Activated T-helper 9 cell treated with anti-CD3 and anti-CD28 coated beads, Interleukin-2, amount 50 U/mL, for 16 hours (primary cell): Measurements from ENCODE around the gene COL8A1.
"Not testable (repeated sequence)": the region's sequence is repeated elsewhere in the genome, so short reads cannot be mapped to it uniquely, and the experiment has no call there.

Experiments used
- DNase-seq: peaks from one replicate; pipeline ENCODE4 v3.0.0-alpha.2; 2020; ENCODE audit warnings: low read depth

Gene COL8A1

GRCh38 chr3:99805160-99805559 lies 166.8 kb downstream of the COL8A1 start:
- DNase-seq, result no peak

- no peak for DNase-seq
These were observed 169.9 kb downstream of the COL8A1 start for GRCh38 chr3:99808163-99808794.

GRCh38 chr3:99809565-99809964 lies 171.2 kb downstream of the COL8A1 start:
- DNase-seq, result no peak

- DNase-seq, result no peak
These were observed 172.0 kb downstream of the COL8A1 start for GRCh38 chr3:99810403-99810802.

GRCh38 chr3:99817047-99817436 lies 178.6 kb downstream of the COL8A1 start:
- no peak for DNase-seq

GRCh38 chr3:99817437-99818240 lies 179.2 kb downstream of the COL8A1 start, which contains the start of gene CMSS1:
Gene CMSS1, plus strand, starts transcription at chr3:99817862.
- peak; percentile 94 for DNase-seq

GRCh38 chr3:99818818-99819217 lies 180.4 kb downstream of the COL8A1 start:
- DNase-seq, result no peak

- no peak for DNase-seq
These were observed 185.6 kb downstream of the COL8A1 start for GRCh38 chr3:99823723-99824711.

- no peak for DNase-seq
These were observed 186.7 kb downstream of the COL8A1 start for GRCh38 chr3:99825004-99825640.

- no peak for DNase-seq
These were observed 191.4 kb downstream of the COL8A1 start for GRCh38 chr3:99829844-99830243.

- no peak for DNase-seq
These were observed 195.3 kb downstream of the COL8A1 start for GRCh38 chr3:99833617-99834205.

- DNase-seq, result no peak
These were observed 196.0 kb downstream of the COL8A1 start for GRCh38 chr3:99834211-99834957.

GRCh38 chr3:99836681-99837080 lies 198.3 kb downstream of the COL8A1 start:
- no peak for DNase-seq

- DNase-seq, result no peak
These were observed 199.3 kb downstream of the COL8A1 start for GRCh38 chr3:99837715-99838114.

GRCh38 chr3:99838755-99839154 lies 200.4 kb downstream of the COL8A1 start:
- DNase-seq, result no peak

GRCh38 chr3:99839613-99840012 lies 201.2 kb downstream of the COL8A1 start:
- no peak for DNase-seq

GRCh38 chr3:99841949-99842348 lies 203.6 kb downstream of the COL8A1 start:
- not testable (repeated sequence) for DNase-seq

GRCh38 chr3:99842826-99843589 lies 204.6 kb downstream of the COL8A1 start:
- no peak for DNase-seq

- DNase-seq, result no peak
These were observed 205.3 kb downstream of the COL8A1 start for GRCh38 chr3:99843590-99844258.
